ENCODE data around the gene ASCL1. TPM values are rescaled to one million over a fixed set of nuclear protein-coding genes. Genes with fewer than 3 reads are reported as not detected.

ASCL1 gene
- total and polyA plus RNA-seq, 2 of the 13 experiments (the other 11 are each of a cell fraction or from before 2014, with no cell fraction given) = not detected

DNA sequence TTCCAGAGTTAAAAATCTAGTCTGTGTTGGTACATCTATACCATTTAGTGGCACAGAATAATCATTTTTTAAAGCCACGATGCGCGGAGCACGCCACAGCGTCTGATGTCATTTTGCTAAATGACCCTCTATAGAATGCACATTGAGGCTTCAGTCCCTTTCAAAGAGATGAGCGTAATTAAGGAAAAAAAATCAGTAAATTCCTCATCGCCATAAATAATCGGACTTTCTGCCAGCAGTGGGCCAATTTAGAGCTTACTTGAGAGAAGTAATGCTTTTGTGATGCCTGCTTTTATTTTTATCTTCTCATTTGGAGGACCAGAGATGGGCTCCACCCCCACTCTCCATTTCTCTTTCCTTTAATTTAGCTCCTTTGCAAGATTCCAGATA lies 4.0 kb downstream of the ASCL1 start:
- no peak overlapping the region for H3K9ac ChIP-seq (ENCODE audit: insufficient read depth, low read depth, low read length)
- TF ChIP-seq WIZ (CRISPR knock-in tag; IDR thresholded peaks at IDR 0.05) (no peak), NONO (IDR thresholded peaks at IDR 0.05) (no peak), NONO (CRISPR knock-in tag; conservative IDR thresholded peaks at IDR 0.05) (no peak), ZFP41 (CRISPR knock-in tag; IDR thresholded peaks at IDR 0.05; ENCODE audit: borderline replicate concordance) (no peak), ZBTB21 (CRISPR knock-in tag; IDR thresholded peaks at IDR 0.05) (no peak), MTF1 (CRISPR knock-in tag; IDR thresholded peaks at IDR 0.05) (no peak), KDM3A (CRISPR knock-in tag; IDR thresholded peaks at IDR 0.05; ENCODE audit: low read depth) (no peak), HOXA5 (CRISPR knock-in tag; IDR thresholded peaks at IDR 0.05) (no peak), DPF2 (CRISPR knock-in tag; IDR thresholded peaks at IDR 0.05; ENCODE audit: borderline replicate concordance, low read depth) (no peak), HDAC6 (IDR thresholded peaks at IDR 0.05; ENCODE audit: low read depth, low read length) (no peak), KAT2B (IDR thresholded peaks at IDR 0.05; ENCODE audit: borderline replicate concordance, low read depth, low read length) (no peak), LCORL (IDR thresholded peaks at IDR 0.05) (no peak), LCORL (CRISPR knock-in tag; IDR thresholded peaks at IDR 0.05) (no peak), KLF9 (CRISPR knock-in tag; IDR thresholded peaks at IDR 0.05; ENCODE audit: low read depth) (no peak), ZNF549 (CRISPR knock-in tag; IDR thresholded peaks at IDR 0.05) (no peak), FIP1L1 (IDR thresholded peaks at IDR 0.05; ENCODE audit: borderline replicate concordance, insufficient read depth, low read depth, low read length) (no peak), ATF7-NPFF (CRISPR knock-in tag; IDR thresholded peaks at IDR 0.05; ENCODE audit: low read depth) (no peak)
- TF ChIP-seq, protein P1, sequence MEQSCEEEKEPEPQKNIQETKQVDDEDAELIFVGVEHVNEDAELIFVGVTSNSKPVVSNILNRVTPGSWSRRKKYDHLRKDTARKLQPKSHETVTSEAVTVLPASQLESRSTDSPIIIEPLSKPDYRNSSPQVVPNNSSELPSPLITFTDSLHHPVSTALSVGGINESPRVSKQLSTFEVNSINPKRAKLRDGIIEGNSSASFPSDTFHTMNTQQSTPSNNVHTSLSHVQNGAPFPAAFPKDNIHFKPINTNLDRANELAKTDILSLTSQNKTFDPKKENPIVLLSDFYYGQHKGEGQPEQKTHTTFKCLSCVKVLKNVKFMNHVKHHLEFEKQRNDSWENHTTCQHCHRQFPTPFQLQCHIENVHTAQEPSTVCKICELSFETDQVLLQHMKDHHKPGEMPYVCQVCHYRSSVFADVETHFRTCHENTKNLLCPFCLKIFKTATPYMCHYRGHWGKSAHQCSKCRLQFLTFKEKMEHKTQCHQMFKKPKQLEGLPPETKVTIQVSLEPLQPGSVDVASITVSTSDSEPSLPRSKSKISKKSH (CRISPR knock-in tag; IDR thresholded peaks at IDR 0.05; ENCODE audit: borderline replicate concordance) = no peak
- no peak for ATAC-seq
- H3K9me3 ChIP-seq (ENCODE audit: low read length) = no peaks in the 10 kb centered on the region
- no peak overlapping the region for H3K4me2 ChIP-seq (ENCODE audit: low read depth, low read length)
- no peaks in the 10 kb centered on the region for H4K20me1 ChIP-seq (ENCODE audit: insufficient read depth, low read length)
- intact Hi-C loops (cut with micrococcal nuclease; ENCODE audit: unreplicated experiment) (no loop called here), in situ Hi-C loops (cut with HindIII; ENCODE audit: extremely low pct_ligation_motif_present, low pct_unique_long_range_greater_than_20kb) (no loop called here)
- H2AFZ ChIP-seq (ENCODE audit: low read length) = no peak overlapping the region
- WGBS (ENCODE audit: low lambda C conversion rate) = 52% methylated on average over 8 of the region's 8 CpGs
- no TSS peak for BruUV-seq (replicated peaks)
- CTCF ChIA-PET (ENCODE audit: low intra/inter-chr PET ratio, low total read pairs) = no interaction called here
- H3K36me3 ChIP-seq (replicated peaks in 1 of 2; ENCODE audit: control insufficient read depth in 1 of 2, insufficient read depth in 2 of 2, low read length in 2 of 2) = no peaks in the 10 kb centered on the region
- H3K79me2 ChIP-seq (ENCODE audit: insufficient read depth, low read length) = no peaks in the 10 kb centered on the region
- FAIRE-seq = no peak
- no peak for DNase-seq (ENCODE audit: low spot score)
- no peak overlapping the region for H3K27ac ChIP-seq (ENCODE audit: extremely low read length, insufficient read depth, low read length)
- POLR2A ChIA-PET = no interaction called here
- H3K4me3 ChIP-seq (replicated peaks in 1 of 3; ENCODE audit: insufficient read depth in 1 of 3, low read depth in 2 of 3, low read length in 3 of 3) = no peak overlapping the region
- peaks cover 4 to 86% of the 10 kb centered on the region in 2 experiments; a peak in 4 of 5 replicates for H3K27me3 ChIP-seq (ENCODE audit: control insufficient read depth in 1 of 2, insufficient read depth in 2 of 2, low read length in 2 of 2)
- peaks cover 7% of the 10 kb centered on the region for H3K4me1 ChIP-seq (ENCODE audit: insufficient read depth, low read length)

All from HepG2 (cell line).